Gastroesophageal sphincter (tissue), 4 donors: ENCODE data around the gene ARFRP1. TPM values are rescaled to one million over a fixed set of nuclear protein-coding genes. Genes with fewer than 3 reads are reported as not detected.

Source experiments
- ATAC-seq: fragments of 150-250 bp; one replicate; pipeline ENCODE4 v1.9.1; 2016; ENCODE audit warnings: mild to moderate bottlenecking, moderate library complexity
- H3K27ac ChIP-seq, 4 donors: fragments of 200-600 bp; sonication (generic) in 3 of 4; 1 replicate in 3 of 4; 2 replicates in 1 of 4; pipeline ENCODE4 v1.5.1; 2016 to 2019
- H3K27me3 ChIP-seq: fragments of 200-600 bp; sonication (generic); one replicate; pipeline ENCODE4 v1.5.1; 2019
- H3K36me3 ChIP-seq, 2 donors: fragments of 200-600 bp; sonication (generic); one replicate each; pipeline ENCODE4 v1.5.1; 2019; ENCODE audit warnings: control low read depth in 1 of 2
- H3K4me1 ChIP-seq, 3 donors: fragments of 200-600 bp; sonication (generic); 1 replicate in 2 of 3; 2 replicates in 1 of 3; pipeline ENCODE4 v1.5.1; 2016 to 2019; ENCODE audit warnings: control low read depth in 2 of 3
- H3K4me3 ChIP-seq, 2 donors: fragments of 200-600 bp; sonication (generic); one replicate each; pipeline ENCODE4 v1.5.1; 2019; ENCODE audit warnings: mild to moderate bottlenecking in 1 of 2, moderate library complexity in 1 of 2
- H3K9me3 ChIP-seq, 3 donors: fragments of 200-600 bp; sonication (generic); one replicate each; pipeline ENCODE4 v1.5.1; 2017 to 2019; ENCODE audit warnings: control low read depth in 2 of 3
- CTCF ChIP-seq, 4 experiments: fragments of 200-600 bp in 2 of 4; fragments of 450-650 bp in 2 of 4; sonication (generic) in 1 of 4; IDR thresholded peaks; one replicate each; pipeline ENCODE4 v1.5.1; 2017 to 2019; ENCODE audit warnings: antibody characterized with exemption in 4 of 4, mild to moderate bottlenecking in 2 of 4, moderate library complexity in 2 of 4
- EP300 ChIP-seq: sonication (generic); formaldehyde crosslinking; IDR thresholded peaks from one replicate; pipeline ENCODE4 v1.6.1; 2017; ENCODE audit warnings: antibody characterized with exemption, mild to moderate bottlenecking
- POLR2A ChIP-seq, 2 donors: fragments of 450-650 bp; IDR thresholded peaks; one replicate each; pipeline ENCODE4 v1.6.1; 2017; ENCODE audit warnings: antibody characterized with exemption in 2 of 2, mild to moderate bottlenecking in 2 of 2, moderate library complexity in 1 of 2
- POLR2AphosphoS5 ChIP-seq: sonication (generic); formaldehyde crosslinking; IDR thresholded peaks from one replicate; pipeline ENCODE4 v1.6.1; 2017; ENCODE audit warnings: antibody characterized with exemption
- WGBS, 2 donors: methylation state at CpG; one replicate each; pipeline ENCODE4 v1.1.5; 2018; ENCODE audit warnings: low coverage in 1 of 2; 5-methylcytosine and 5-hydroxymethylcytosine counted together
- total RNA-seq, 4 donors: library from RNA; depleted of rRNA; stranded (reverse); fragments of >200 nt; gene quantifications; one replicate each; pipeline ENCODE4 v1.1.0, GENCODE V29; 2016

ARFRP1 gene
- total RNA-seq, 4 donors from 2014 or later: 38.9 to 56.4 (median 49.0) TPM

DNA sequence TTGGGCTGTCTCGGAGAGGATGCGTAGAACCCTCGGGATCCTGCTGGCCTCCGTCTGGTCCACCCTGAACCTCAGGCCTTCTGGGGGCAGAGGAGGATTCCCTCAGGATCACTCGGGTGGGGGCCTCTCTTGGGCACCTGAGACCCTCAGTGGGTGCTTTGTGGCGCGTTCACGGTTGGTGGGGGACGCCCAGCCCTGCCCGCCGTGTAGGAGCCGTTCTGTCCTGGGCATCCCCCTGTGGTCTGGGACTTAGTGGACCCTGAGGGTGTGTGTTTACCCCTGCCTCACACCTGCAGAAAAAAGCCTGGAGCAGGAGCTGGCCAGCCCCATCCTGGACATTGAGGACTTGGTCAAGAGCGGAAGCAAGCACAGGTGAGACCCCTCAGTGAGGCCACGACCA lies 42.1 kb downstream of the ARFRP1 start:
- TF ChIP-seq CTCF (IDR thresholded peaks at IDR 0.05) (no peak), EP300 (no peak), POLR2AphosphoS5 (no peak), POLR2A (IDR thresholded peaks at IDR 0.05) (no peak)
- peaks cover 0 to 93% of the 10 kb centered on the region in 2 donors for H3K36me3 ChIP-seq
- H3K27me3 ChIP-seq: no peaks in the 10 kb centered on the region
- no peaks in the 10 kb centered on the region for H3K9me3 ChIP-seq
- no peak overlapping the region for H3K4me3 ChIP-seq
- no peak overlapping the region for H3K27ac ChIP-seq
- peaks cover 0 to 12% (median 0%) of the 10 kb centered on the region in 3 donors for H3K4me1 ChIP-seq
- ATAC-seq: no peak
- 100% methylated on average over 2 of the region's 14 CpGs; no CpG with 5 or more reads in 1 of the 2 donors for WGBS, 2 donors

- peak; percentile 65 for ATAC-seq
- H3K27ac ChIP-seq: no peak overlapping the region
- no peaks in the 10 kb centered on the region for H3K27me3 ChIP-seq
- TF ChIP-seq POLR2AphosphoS5 (no peak), POLR2A (IDR thresholded peaks at IDR 0.05) (no peak), CTCF (IDR thresholded peaks at IDR 0.05) (no peak)
- no CpG with 5 or more reads among the region's 18 CpGs for WGBS, 2 donors
- H3K9me3 ChIP-seq: no peaks in the 10 kb centered on the region
- no peak overlapping the region for H3K4me3 ChIP-seq
- H3K36me3 ChIP-seq: peaks cover 0 to 90% of the 10 kb centered on the region in 2 donors
- peaks cover 0 to 14% (median 0%) of the 10 kb centered on the region in 3 donors for H3K4me1 ChIP-seq
Observed at GRCh38 chr20:63664861-63665594, 42.7 kb downstream of the ARFRP1 start.

DNA sequence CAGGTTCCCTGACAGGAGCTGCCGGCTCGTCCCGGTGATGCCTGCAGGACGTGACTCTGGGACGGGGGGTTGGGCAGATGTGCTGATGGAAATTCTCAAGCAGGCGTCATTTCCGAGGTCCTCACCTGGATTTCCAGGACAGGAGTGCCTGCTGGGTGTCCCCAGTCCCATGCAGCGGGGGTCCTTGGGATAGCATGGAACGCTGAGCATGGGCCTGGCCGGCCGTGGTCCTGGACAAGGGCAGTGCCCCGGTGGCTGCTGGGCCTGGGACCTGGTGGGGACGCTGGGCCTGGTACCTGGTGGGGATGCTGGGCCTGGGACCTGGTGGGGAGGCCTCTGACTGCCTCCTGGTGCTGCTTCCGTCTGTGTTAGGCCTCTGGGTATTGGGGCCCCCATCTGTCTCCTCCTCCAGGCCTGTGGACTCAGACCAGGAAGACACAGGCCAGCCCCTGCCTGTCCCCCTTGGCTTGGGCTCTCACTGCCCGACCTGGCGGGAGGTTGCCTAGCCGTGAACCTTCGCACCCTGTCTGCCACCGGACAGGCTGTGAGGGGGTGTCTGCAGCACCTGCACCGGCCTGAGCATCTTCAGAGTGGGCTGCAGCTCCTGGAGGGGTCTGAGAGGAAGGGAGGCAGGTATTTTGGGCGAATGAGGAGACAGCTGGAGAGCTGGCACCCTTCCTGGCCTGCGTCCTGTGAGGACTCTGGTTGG lies 43.5 kb downstream of the ARFRP1 start:
- TF ChIP-seq POLR2AphosphoS5 (no peak), POLR2A (IDR thresholded peaks at IDR 0.05) (no peak), EP300 (no peak), CTCF (IDR thresholded peaks at IDR 0.05) (no peak)
- H3K27me3 ChIP-seq: no peaks in the 10 kb centered on the region
- no peak for ATAC-seq
- WGBS, 2 donors: no CpG with 5 or more reads among the region's 22 CpGs
- no peaks in the 10 kb centered on the region for H3K9me3 ChIP-seq
- H3K4me3 ChIP-seq: no peak overlapping the region
- peaks cover 0 to 22% (median 4%) of the 10 kb centered on the region in 3 donors for H3K4me1 ChIP-seq
- H3K27ac ChIP-seq: no peak overlapping the region
- peaks cover 0 to 88% of the 10 kb centered on the region in 2 donors for H3K36me3 ChIP-seq

GRCh38 chr20:63663332-63664066 lies 44.3 kb downstream of the ARFRP1 start:
- TF ChIP-seq EP300: no peak
- no peak for TF ChIP-seq CTCF (IDR thresholded peaks at IDR 0.05)
- no peak for TF ChIP-seq POLR2A (IDR thresholded peaks at IDR 0.05)
- TF ChIP-seq POLR2AphosphoS5: no peak
- WGBS, 2 donors: 40% methylated on average over 1 of the region's 26 CpGs; no CpG with 5 or more reads in 1 of the 2 donors
- ATAC-seq: no peak
- Histone ChIP-seq H3K4me1 (peaks cover 0 to 28% (median 8%) of the 10 kb centered on the region in 3 donors), H3K4me3 (no peak overlapping the region), H3K27me3 (no peaks in the 10 kb centered on the region), H3K27ac (no peak overlapping the region), H3K36me3 (peaks cover 0 to 80% of the 10 kb centered on the region in 2 donors), H3K9me3 (no peaks in the 10 kb centered on the region)
